NCI-H146 treated with DMSO at 0.1 percent for 48 hours (cell line): ENCODE measurements around the gene CDY1B.
"Not testable (repeated sequence)": the region's sequence is repeated elsewhere in the genome, so short reads cannot be mapped to it uniquely, and the experiment has no call there.

Experiments
- DNase-seq: peaks from one replicate; lab custom pipeline; 2025; ENCODE audit not compliant: unreplicated experiment; lab: John Stamatoyannopoulos, UW

CDY1B gene

GRCh38 chrY:24047919-24048318 lies at the start of gene CDY1B:
CDY1B (minus strand) TSS chrY:24048019; CDS start chrY:24047688, 331 bp downstream.
- DNase-seq: not testable (repeated sequence)

- DNase-seq: not testable (repeated sequence)
Measured at GRCh38 chrY:24049525-24049924, 1.7 kb upstream of the CDY1B start.

- DNase-seq: not testable (repeated sequence)
Measured at GRCh38 chrY:24043209-24043608, 4.6 kb downstream of the CDY1B start.

- not testable (repeated sequence) for DNase-seq
Measured at GRCh38 chrY:24039008-24039718, 8.7 kb downstream of the CDY1B start.

- DNase-seq: not testable (repeated sequence)
Measured at GRCh38 chrY:24026212-24027103, 21.4 kb downstream of the CDY1B start.
